ENCODE data around the gene TET1.
"Not testable (repeated sequence)": the region's sequence is repeated elsewhere in the genome, so short reads cannot be mapped to it uniquely, and the experiment has no call there.

Gene TET1

DNA sequence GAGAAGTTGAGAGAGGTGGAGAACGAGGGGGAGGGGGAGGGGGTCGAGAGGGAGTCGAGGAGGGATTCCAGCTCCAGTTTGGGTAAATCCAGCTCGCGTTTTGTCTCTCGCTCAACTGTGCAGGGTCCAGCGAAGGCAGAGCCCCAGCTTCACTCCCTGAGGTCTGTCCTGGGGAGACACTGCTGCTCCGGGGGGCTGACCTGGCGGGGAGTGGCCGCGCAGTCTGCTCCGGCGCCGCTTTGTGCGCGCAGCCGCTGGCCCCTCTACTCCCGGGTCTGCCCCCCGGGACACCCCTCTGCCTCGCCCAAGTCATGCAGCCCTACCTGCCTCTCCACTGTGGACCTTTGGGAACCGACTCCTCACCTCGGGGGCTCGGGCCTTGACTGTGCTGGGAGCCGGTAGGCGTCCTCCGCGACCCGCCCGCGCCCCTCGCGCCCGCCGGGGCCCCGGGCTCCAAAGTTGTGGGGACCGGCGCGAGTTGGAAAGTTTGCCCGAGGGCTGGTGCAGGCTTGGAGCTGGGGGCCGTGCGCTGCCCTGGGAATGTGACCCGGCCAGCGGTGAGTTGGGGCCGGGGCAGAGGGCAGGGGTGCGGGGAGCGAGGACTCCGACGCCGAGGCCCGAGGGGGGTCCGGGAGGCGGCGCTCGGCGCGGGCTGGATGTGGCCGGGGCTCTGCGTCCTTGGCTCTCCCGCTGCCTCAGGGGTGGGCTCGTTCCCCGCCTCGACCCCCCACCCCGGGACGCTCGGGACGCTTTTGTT is at the start of gene TET1:
TET1 (plus strand) TSS at position 152 of the 757 bp plus-strand sequence. CDS start 12,002 bp downstream, outside the sequence.
- FAIRE-seq: peak; percentile 23

DNA sequence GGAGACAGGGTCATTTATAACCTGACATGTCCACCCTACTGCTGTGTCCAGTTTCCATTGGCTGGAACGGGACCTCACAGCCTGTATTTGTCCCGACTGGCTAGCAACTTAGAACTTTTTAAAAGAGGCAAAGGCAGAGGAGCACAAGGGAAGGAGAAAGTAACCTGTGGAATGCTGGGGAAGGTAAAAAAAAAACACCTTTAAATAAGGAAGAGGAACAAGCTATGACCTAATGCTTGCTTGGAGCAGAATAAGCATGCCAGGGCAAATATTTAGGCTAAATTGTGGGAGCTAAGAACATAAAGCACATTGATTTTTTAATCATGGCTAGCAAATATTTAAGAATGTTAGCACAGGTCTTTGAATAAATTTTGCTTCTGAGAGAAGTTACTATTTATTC is 43.9 kb upstream of the TET1 start:
- not testable (repeated sequence) for FAIRE-seq

DNA sequence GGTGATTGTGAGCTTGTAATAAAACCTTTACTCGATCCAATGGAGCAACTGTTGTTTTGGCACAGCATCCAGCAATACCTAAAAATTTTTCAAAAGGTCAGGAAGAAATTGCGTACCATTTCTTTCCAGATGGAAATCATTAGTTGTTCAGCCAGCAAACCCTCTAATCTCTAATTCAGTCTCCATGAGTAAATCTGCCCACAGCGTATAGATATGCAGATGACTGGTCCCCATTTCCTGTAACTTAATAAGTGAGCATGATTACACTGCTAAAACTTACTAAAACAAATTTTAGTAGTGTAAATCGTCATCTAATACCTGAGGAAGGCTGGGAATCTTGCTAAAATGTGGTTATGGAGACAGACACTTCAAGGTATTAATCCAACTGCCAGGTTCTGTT is 43.4 kb upstream of the TET1 start:
- FAIRE-seq: no peak

DNA sequence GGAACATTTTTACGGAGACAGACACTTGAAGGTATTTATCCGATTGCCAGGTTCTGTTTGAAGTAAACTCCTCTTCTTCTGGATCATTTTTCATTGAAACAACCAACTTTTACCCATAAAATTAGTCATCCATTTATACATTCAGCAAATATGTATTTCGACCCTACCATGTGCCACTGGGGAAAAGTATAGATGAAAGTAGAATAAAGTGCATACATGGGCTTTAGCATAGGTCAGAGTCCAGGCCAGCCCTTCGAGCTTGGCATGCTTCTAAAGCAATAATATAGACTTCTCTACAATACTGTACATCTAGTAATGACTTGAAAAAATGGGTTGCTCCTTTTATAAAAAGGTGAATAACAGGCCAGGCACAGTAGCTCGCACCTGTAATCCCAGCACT is 42.9 kb upstream of the TET1 start:
- no peak for FAIRE-seq

GRCh38 chr10:68518609-68519008 is 41.5 kb upstream of the TET1 start:
- FAIRE-seq: not testable (repeated sequence)

DNA sequence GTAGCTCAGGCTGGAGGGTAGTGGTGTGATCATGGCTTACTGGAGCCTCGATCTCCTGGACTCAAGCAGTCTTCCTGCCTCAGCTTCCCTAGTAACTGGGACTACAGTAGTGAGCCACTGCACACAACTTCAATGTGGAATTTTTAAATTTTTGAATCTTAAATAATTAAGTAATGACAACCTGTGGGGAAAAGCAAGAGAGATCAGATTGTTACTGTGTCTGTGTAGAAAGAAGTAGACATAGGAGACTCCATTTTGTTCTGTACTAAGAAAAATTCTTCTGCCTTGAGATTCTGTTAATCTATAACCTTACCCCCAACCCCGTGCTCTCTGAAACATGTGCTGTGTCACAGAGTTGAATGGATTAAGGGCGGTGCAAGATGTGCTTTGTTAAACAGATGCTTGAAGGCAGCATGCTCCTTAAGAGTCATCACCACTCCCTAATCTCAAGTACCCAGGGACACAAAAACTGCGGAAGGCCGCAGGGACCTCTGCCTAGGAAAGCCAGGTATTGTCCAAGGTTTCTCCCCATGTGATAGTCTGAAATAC is 34.6 kb upstream of the TET1 start:
- FAIRE-seq: not testable (repeated sequence)

DNA sequence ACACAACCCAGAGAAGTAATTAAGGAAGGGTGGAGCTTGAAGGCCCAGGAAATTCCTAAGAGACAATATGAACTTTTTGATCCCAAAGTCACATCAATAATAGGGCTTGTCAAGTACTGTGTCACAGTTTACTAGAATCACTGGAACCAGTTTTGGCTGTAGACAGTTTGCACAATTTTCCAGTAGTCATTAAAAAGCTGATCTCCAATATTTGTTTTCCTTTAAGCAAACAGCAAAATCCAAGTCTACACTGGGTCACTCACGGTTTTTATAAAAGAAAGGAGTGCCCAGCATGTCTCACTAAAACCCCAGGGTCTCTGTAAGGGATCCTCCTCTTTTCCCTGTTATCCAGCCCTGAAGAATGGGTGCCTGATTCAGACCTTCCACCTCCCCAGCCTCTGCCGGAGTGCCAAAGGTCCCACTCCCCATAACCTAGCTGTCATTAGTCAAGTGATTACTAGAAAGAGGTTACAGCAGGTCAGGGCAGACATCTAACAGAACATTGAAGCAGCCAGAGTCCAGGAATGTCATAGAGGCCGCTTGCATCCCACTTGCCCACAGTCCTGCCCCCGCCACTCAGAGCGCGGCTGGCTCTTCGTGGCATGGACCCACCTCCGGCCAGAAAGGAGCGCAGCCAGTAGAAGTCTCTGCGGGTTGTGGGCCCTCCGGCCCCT is 33.4 kb upstream of the TET1 start:
- no peak for FAIRE-seq

DNA sequence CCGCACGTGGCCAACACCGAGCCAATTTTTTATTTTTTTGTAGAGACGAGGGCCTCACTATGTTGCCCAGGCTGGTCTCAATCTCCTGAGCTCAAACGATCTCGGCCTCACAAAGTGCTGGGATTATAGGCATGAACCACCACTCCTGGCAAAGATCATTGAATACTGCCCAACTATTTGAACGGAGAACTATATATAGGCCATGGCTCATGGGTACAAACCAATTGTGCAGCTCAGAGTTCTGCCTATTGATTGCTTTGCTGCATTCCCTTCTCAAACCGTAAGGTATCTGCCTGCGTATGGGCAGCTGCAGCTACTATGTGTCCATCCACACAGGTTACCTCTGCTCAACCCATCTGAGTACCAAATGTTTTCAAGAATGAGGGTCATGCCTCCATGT is 23.2 kb upstream of the TET1 start:
- no peak for FAIRE-seq

DNA sequence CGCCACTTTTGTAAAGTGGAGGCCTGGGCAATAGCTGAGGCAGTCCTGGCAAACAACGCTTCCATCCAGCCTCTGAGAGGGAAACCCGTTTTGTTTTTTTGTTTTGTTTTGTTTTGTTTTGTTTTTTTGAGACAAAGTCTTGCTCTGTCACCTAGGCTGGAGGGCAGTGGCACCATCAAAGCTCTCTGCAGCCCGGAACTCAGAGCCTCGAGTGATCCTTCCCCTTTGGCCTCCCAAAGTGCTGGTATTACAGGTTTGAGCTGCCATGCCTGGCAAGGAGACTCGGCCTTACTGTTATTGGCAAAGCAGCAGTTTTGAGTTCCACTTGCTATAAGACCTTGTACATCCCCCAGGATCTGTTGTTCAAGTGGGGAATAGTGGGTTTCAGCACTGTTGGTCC is 22.3 kb upstream of the TET1 start:
- no peak for FAIRE-seq

DNA sequence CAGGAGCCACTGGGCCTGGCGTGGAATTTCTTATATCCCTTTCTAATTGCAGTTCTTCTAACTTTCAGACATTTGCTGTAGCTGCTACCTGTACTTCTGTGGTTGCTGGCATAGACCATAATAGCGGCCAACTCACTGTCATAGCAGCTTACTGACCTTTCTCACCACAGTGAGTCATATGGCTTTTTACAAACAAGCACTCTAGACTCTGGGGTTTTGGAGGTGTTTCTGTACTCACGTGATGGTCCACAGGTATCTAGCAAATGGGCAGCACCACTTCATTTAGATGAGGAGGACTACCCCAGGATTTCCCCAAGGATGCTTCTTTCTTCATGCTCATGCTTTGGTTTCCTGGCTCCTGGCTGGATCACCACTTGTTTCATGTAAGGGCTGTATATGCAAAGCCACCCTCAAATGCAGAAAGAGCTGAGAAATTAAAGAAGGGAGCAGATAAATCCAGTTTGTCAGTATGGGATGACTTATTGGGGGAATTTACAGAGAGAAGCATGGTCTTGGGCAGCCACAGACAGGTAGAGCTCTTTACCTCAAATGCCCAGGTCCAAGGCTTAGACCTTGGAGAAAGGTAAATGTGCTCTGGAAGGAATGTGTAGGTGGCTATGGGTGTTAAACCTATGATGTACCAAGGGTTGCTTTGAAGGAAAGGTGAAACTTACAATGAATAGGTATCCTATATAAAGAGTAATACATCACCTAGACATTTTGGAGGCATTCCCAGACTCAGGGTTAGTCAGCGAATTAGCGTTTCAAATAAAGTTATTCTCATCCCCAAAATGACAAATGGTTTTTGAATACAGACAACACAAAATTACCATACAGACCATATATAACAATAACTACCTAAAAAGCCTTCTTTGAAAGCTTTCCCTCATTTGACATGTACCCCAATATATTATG is 16.9 kb upstream of the TET1 start:
- FAIRE-seq: no peak

GRCh38 chr10:68550747-68551411 is 9.3 kb upstream of the TET1 start:
- peak; percentile 96 for FAIRE-seq

GRCh38 chr10:68553138-68553537 is 7.0 kb upstream of the TET1 start:
- no peak for FAIRE-seq

GRCh38 chr10:68553599-68553998 is 6.5 kb upstream of the TET1 start:
- no peak for FAIRE-seq

GRCh38 chr10:68558478-68558877 is 1.7 kb upstream of the TET1 start:
- no peak for FAIRE-seq

DNA sequence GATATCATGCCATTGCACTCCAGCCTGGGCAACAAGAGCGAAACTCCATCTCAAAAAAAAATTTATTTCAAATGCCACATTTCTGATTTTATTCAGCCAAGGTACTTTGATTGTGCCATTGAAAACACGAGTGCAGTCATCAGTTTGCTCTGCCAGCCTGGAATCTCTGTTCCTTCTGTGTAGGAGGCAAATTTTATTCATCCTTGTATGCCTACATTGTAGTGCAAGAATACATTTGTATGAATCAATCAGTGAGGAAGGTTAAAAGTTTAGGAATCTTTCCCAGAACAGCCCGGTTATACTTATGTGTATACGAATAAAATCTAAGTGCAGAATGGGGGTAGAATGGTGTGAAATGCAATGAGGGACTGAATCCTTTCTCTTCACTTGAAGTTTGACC is 886 bp upstream of the TET1 start:
- FAIRE-seq: no peak

DNA sequence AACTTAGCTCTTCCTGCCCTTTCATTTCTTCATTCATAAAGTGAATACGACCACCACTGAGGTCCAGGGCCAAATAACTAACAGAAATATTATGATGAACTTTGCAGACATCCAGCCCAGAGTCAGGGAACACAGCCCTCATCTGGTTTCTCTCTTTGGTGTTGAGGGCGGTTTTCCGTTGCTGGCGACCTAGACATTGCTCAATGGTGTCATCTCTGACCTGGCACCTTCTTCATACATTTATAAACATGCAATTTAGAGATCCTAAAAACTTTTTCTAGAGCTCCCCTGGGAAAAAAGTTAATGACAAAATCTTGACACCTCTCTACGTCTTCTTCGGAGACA is 324 bp upstream of the TET1 start:
- FAIRE-seq: no peak

GRCh38 chr10:68560943-68561864 is 1.1 kb downstream of the TET1 start:
- no peak for FAIRE-seq

DNA sequence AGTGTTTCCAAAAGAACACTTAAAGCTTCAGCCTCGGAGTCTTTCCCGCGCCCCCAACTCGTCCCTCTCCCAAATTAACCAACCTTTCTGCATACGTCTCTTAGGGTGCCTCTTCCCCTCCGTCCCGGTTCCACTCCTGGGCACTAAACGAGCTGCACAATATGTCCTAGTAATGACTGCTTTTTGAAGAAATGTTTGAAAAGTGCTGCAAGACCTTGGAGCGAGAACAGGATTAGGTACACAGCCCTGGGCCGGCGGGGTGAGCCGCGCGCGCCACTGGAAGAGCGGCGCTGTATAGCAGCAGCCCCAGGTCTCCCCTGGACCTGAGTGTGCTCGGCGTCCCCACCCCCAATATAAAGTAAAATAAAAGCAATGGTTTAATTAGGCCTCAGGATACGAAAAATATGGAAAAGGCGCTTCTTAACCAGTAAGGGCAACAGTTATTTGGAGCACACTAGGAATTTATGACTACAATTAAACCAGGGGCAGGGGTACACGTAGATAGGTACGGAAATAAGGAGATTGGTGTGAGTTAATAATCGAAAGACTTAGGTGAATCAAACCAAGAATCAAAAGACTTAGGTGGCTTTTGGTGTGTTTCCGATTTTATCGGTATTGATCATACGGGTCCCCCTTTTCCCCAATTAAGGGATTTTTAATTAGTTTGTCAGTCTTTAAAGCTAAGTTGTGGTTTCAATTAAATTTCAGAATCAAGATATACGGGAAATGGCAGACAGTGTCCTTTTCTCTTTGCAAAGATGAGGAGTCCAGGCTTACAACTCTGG is 1.9 kb downstream of the TET1 start:
- no peak for FAIRE-seq

GRCh38 chr10:68562661-68563570 is 2.8 kb downstream of the TET1 start:
- no peak for FAIRE-seq

DNA sequence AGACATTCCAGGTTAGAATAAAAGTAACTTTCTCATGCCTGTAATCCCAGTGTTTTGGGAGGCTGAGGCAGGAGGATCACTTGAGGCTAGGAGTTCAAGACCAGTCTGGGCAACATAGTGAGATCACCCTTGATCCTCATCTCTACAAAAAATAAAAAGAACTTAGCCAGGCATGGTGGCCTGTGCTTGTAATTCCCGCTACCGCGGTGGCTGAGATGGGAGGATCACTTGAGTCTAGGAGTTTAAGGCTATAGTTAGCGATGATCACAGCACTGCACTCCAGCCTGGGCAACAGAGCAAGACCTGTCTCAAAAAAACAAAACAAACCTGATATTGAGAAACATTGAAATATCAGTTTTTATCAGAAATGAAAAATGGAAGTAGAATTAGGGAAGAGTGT is 4.6 kb downstream of the TET1 start:
- no peak for FAIRE-seq
